Measurements from ENCODE around the gene MARCKS. TPM values are rescaled to one million over a fixed set of nuclear protein-coding genes. Genes with fewer than 3 reads are reported as not detected.

The MARCKS gene
- polyA plus RNA-seq, 1 of the 3 experiments (the other 2 are of a cell fraction), result 61.4 TPM

DNA sequence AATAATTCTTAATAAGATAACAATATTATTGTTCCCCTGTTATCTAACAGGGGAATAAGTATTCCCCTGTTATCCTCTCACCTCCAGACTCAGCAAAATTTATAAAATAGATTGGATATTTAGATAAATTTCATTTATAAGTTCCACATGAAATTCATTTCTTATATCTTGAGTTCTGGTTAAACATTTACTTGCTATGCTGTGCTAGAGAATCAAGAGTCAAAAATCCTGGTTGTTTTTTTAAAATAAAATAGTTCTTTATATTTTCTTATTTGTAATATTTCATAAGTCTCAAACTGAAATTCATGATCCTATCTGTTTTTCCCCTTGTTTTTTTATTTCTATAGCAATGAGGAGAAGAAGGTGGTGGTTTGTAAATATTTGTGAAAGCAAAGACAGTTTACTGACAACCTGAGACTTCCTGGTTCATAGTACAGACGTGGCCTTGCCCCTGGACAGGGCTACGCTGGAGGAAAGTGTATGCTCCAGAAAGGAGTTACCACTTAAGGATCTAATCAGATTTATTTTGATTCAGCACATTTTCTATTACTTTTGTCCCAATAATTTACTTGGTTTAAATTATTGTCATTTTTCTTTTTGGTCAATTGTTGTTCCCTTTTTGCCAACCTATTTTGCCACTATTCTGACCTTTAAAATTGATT is 37.8 kb upstream of the MARCKS start:
- POLR2A ChIA-PET, result no interaction called here
- DNase-seq, result no peak
- no peak overlapping the region for H3K27ac ChIP-seq (ENCODE audit: low read depth in 2 of 2, low read length in 1 of 2)

More for the DNA sequence above, 37.8 kb upstream of the MARCKS start:
- no peak overlapping the region for H3K4me2 ChIP-seq
- H3K27me3 ChIP-seq (ENCODE audit: insufficient read depth), result no peaks in the 10 kb centered on the region
- no peak for TF ChIP-seq TAF1 (IDR thresholded peaks at IDR 0.05; ENCODE audit: borderline replicate concordance, low read depth, low read length)
- TF ChIP-seq FOXM1 (IDR thresholded peaks at IDR 0.05; ENCODE audit: low read depth), result no peak
- TF ChIP-seq, protein P1, sequence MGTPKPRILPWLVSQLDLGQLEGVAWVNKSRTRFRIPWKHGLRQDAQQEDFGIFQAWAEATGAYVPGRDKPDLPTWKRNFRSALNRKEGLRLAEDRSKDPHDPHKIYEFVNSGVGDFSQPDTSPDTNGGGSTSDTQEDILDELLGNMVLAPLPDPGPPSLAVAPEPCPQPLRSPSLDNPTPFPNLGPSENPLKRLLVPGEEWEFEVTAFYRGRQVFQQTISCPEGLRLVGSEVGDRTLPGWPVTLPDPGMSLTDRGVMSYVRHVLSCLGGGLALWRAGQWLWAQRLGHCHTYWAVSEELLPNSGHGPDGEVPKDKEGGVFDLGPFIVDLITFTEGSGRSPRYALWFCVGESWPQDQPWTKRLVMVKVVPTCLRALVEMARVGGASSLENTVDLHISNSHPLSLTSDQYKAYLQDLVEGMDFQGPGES (IDR thresholded peaks at IDR 0.05; ENCODE audit: low read depth, low read length), result no peak
- no peak for TF ChIP-seq CHD2 (IDR thresholded peaks at IDR 0.05; ENCODE audit: low read length, partially characterized antibody)
- TF ChIP-seq, protein P2, sequence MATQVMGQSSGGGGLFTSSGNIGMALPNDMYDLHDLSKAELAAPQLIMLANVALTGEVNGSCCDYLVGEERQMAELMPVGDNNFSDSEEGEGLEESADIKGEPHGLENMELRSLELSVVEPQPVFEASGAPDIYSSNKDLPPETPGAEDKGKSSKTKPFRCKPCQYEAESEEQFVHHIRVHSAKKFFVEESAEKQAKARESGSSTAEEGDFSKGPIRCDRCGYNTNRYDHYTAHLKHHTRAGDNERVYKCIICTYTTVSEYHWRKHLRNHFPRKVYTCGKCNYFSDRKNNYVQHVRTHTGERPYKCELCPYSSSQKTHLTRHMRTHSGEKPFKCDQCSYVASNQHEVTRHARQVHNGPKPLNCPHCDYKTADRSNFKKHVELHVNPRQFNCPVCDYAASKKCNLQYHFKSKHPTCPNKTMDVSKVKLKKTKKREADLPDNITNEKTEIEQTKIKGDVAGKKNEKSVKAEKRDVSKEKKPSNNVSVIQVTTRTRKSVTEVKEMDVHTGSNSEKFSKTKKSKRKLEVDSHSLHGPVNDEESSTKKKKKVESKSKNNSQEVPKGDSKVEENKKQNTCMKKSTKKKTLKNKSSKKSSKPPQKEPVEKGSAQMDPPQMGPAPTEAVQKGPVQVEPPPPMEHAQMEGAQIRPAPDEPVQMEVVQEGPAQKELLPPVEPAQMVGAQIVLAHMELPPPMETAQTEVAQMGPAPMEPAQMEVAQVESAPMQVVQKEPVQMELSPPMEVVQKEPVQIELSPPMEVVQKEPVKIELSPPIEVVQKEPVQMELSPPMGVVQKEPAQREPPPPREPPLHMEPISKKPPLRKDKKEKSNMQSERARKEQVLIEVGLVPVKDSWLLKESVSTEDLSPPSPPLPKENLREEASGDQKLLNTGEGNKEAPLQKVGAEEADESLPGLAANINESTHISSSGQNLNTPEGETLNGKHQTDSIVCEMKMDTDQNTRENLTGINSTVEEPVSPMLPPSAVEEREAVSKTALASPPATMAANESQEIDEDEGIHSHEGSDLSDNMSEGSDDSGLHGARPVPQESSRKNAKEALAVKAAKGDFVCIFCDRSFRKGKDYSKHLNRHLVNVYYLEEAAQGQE (IDR thresholded peaks at IDR 0.05; ENCODE audit: low read depth, low read length), result no peak
- TF ChIP-seq, protein P3, sequence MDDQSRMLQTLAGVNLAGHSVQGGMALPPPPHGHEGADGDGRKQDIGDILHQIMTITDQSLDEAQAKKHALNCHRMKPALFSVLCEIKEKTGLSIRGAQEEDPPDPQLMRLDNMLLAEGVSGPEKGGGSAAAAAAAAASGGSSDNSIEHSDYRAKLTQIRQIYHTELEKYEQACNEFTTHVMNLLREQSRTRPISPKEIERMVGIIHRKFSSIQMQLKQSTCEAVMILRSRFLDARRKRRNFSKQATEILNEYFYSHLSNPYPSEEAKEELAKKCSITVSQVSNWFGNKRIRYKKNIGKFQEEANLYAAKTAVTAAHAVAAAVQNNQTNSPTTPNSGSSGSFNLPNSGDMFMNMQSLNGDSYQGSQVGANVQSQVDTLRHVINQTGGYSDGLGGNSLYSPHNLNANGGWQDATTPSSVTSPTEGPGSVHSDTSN (IDR thresholded peaks at IDR 0.05), result no peak
- TF ChIP-seq POLR2AphosphoS5 (IDR thresholded peaks at IDR 0.05; ENCODE audit: low read depth, low read length), result no peak
- TF ChIP-seq TCF12 (IDR thresholded peaks at IDR 0.05), result no peak
- TF ChIP-seq SIN3A (IDR thresholded peaks at IDR 0.05; ENCODE audit: borderline replicate concordance, low read depth, low read length), result no peak
- no peak for TF ChIP-seq FOSL2 (IDR thresholded peaks at IDR 0.05; ENCODE audit: borderline replicate concordance, low read depth)
- TF ChIP-seq, protein P4, sequence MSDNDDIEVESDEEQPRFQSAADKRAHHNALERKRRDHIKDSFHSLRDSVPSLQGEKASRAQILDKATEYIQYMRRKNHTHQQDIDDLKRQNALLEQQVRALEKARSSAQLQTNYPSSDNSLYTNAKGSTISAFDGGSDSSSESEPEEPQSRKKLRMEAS (IDR thresholded peaks at IDR 0.05; ENCODE audit: low read depth), result no peak
- CTCF ChIA-PET, result no interaction called here
- no peaks in the 10 kb centered on the region for H3K36me3 ChIP-seq (replicated peaks in 1 of 2; ENCODE audit: control insufficient read depth in 1 of 2, insufficient read depth in 2 of 2, low read length in 1 of 2)
- no peak overlapping the region for H2AFZ ChIP-seq (ENCODE audit: low read depth)
- H3F3A ChIP-seq (replicated peaks; ENCODE audit: insufficient read depth), result peaks cover 12% of the 10 kb centered on the region
- WGBS (ENCODE audit: low lambda C conversion rate), result 77% methylated on average over 2 of the region's 2 CpGs
- no peaks in the 10 kb centered on the region for H4K20me1 ChIP-seq (ENCODE audit: insufficient read depth)
- no peak overlapping the region for H3K9ac ChIP-seq
- no peak overlapping the region for H3K4me3 ChIP-seq (ENCODE audit: low read depth in 2 of 2, low read length in 1 of 2)
- no peaks in the 10 kb centered on the region for H3K9me2 ChIP-seq
- no peaks in the 10 kb centered on the region for H3K79me2 ChIP-seq (ENCODE audit: insufficient read depth)
- no peaks in the 10 kb centered on the region; a peak in 2 of 4 replicates for H3K4me1 ChIP-seq (ENCODE audit: control insufficient read depth in 1 of 2, insufficient read depth in 2 of 2, low read depth in 1 of 2, low read length in 1 of 2)
- no peaks in the 10 kb centered on the region for H3K9me3 ChIP-seq

Data from SK-N-SH (cell line).